Urothelium cell line (cell line): ENCODE measurements around the gene AP1B1.

Experiments used
- DNase-seq: peaks from one replicate; pipeline ENCODE4 v3.0.0; 2011; ENCODE audit warnings: low spot score, mixed read lengths
- FAIRE-seq: peaks from 2 replicates; lab custom pipeline; 2011; peaks lifted over from hg19 to GRCh38; lab: Jason Lieb, UNC

The AP1B1 gene

DNA sequence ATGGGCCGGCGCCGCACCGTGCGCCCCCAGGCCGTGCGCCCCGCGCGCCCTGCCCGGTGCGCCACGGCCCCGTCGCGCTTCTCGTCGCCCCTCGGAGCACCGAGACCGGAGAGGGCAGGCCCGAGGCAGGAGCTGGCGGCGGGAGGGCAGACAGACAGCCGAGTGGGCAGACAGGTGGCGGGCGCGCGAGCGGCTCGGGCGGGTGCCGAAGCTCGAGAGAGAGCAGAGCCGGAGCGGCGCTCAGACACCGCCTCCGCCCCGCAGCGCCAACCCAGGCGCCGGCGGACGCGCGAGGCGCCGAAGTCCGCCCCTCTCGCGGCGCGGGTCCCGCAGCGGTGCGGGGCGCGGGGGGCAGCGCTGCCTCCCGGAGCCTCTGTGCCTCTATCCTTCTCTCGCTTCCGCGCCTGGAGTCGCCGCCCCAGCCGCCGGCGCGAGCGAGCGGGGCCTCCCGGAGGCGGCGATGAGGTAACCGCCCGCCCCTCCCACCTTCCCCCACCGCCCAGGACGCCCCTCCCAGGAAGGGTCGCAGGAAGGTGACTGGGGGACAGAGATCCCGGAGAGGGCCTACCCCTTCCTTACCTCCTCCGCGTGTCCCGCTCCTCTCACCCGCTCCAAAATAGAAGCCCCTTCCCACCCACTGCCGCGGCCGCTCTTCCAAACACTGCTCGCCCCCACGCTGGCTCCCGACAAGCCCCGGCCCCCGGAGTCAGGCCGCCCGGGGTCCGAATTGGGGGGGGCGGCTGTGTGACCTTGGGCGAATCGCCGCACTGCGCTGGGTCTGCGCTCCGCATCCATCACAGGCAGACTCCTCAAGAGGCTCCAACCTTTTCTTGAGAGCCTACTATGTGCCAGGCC is 72.9 kb downstream of the AP1B1 start, which contains the start of gene RASL10A:
RASL10A (minus strand) TSS at position 412 of the 855 bp plus-strand sequence. CDS start 451 bp downstream, outside the sequence.
- no peak for DNase-seq
- no peak for FAIRE-seq

DNA sequence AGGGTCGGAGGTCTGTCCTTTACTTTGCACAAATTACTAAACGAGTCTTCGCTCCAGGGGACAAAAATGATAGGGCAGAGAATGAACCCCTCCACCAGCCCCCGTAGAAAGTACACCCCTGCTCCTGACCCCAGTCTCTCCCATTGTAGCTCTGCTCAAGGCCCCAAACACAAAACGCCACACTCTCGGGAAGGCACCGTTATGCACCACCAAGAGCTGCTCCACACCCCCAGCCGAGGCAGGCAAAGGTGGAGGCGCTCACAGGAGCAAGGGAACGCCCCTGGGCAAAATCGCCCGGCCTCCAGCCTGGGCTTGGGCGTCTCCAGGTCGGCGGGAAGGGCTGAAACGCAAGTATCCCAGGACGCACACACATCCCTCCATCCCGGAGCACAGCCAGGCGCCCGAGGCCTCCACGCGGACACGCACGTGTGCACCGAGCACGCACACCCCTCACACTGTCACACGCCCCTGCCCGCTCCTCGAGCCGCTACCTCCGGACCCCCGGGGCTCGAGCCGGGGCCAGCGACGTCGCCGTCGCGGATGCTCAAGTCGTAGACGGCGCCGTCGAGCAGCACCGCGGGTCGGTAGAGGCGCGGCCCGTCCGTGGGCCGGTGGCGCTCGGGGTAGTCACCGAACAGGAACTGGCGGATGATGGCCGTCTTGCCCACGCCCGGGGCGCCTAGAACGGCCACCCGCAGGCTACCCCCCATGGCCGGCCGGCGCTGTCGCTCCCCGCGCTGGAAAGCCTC is 73.7 kb downstream of the AP1B1 start:
- no peak for DNase-seq

DNA sequence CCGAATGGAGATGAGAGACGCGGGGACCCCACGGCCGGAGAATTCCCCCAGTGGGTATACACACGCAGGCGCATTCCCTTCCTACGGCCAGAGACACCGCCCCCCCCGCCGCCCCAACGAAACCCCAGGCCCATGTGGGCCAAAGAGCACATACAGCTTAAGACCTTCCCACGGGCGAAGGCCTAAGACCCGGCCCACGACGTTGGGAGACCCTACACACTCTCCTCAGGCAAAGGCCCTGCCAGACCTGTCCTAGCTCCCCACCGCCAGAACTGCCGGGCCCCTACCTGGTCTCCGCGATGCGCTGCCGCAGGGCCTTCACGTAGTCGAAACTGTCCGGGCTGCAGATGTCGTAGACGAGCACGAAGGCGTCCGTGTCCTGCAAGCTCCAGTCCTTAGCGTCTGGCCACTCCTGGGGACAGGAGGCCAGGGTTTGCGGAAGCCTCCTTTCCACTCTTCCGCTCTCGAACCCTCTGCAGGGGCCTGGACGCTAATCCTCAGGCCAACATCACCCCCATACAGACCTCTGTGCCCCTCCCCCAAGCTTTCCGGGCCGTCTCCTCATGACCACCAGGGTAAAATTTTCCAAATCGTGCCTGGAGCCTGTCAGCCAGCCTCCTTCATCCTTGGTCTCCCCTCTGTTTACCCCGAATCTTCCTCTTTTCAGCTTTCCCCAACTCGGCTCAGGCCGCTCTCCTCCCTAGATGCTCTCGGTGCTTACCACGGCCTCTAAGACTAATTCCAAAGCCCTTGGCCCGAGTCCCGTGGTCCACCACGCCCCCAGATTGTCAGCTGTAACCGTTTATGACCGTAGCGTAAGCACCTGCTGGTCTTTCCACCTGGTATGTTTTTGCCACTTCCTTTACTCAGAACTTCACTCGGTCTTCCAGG is 74.5 kb downstream of the AP1B1 start:
- DNase-seq (no peak), FAIRE-seq (no peak)

More for the DNA sequence above, 73.7 kb downstream of the AP1B1 start:
- FAIRE-seq: no peak

DNA sequence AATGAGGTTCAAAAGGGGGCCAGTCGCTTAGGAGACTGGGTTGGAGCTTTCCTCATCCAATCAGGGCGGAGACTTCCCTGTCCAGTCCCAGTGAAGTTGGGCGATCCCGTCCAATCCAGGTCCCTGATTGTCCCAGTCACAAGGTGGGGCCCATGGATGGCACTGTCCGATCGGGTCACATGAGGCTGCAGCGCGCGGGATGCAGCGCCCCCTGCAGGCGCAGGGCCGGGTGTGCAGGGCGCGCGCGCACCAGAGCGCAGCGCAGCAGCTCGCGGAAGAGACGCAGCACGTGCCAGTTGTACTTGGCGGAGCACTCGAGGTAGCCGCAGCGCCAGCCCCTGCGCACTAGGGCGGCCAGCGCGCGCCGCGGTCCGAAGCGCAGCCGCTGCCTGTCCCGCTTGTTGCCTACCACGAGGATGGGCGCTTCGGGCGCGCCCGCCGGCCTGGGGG is 75.2 kb downstream of the AP1B1 start:
- DNase-seq (no peak), FAIRE-seq (no peak)

DNA sequence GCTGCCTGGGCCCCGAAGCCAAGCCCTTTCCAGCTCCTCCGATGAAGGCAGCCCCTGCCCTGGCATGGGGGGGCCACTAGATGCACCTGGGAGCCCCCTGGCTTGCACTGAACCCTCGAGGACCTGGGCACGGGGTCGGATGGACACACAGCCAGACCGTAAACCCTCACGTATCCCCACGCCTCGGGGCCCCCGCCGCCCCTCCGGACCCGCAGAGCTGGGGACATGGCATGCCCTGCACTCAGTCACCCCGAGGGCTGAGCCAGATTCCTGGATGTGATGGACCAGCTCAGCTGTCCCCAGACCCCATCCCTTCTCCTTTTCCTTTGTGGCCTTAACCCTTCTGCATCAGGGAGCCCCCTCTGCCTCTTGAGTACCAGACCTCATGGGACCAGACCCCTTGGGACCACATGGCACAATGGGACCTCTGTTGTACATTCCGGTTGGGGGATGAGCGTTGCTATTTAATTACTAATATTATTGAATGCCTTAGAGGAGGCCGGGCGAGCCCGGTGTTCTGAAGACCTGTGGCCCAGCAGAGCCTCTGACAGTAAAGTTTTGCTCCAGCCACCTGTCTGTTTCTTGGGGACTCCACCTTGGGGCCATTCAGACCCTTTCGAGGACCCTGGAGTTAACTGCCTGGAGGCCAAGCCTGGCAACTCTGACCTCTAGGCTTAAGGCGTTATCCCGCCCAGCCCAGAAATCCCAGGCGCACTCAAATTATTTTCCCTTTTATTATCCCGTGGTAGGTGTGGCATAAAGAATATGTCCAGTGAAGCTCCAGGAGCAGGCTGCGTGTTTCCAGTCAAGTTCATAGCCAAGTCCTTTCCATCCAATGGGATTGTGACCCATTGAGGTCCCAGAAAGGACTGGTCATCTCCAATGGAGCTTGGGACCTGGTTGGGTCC is 75.9 kb downstream of the AP1B1 start:
- no peak for FAIRE-seq
- DNase-seq: no peak

DNA sequence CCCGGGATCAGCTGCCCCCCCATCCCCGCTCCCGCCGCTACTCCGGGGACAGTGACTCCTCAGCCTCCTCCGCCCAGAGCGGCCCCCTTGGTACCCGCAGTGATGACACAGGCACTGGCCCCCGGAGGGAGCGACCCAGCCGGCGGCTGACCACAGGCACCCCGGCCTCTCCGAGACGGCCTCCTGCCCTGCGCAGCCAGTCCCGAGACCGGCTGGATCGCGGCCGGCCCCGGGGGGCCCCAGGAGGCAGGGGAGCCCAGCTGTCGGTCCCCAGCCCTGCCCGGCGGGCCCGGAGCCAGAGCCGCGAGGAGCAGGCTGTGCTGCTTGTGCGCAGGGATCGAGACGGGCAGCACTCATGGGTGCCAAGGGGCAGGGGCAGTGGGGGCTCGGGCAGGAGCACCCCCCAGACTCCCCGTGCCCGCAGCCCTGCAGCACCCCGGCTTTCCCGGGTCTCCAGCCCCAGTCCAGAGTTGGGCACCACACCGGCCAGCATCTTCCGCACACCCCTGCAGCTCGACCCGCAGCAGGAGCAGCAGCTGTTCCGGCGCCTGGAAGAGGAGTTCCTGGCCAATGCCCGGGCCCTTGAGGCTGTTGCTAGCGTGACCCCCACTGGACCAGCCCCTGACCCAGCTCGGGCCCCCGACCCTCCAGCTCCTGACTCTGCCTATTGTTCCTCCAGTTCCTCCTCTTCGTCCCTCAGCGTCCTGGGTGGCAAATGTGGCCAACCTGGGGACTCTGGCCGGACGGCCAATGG is 76.7 kb downstream of the AP1B1 start:
- FAIRE-seq: no peak
- no peak for DNase-seq

DNA sequence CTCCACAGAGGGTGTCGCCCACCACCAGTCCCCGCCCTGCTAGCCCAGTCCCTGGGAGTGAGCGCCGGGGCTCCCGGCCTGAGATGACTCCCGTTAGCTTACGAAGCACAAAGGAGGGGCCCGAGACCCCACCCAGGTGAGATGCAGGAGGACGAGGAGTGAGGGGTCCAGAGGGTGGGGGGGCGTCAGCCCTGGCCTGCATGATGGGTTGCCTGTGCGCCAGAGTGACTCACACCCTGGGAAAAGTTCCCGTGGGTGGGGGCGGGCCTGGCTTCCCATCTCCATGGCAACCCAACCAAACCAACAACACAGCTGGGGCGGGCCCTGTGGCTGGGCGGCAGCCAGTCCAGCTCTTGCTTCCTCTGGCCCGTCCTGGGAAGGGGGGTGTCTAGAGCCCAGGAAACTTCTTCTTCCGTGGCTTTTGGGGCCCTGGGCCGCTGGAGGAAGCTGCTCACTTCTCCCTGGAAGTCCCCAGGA is 77.5 kb downstream of the AP1B1 start:
- FAIRE-seq (peak; percentile 96), DNase-seq (peak; percentile 98)

DNA sequence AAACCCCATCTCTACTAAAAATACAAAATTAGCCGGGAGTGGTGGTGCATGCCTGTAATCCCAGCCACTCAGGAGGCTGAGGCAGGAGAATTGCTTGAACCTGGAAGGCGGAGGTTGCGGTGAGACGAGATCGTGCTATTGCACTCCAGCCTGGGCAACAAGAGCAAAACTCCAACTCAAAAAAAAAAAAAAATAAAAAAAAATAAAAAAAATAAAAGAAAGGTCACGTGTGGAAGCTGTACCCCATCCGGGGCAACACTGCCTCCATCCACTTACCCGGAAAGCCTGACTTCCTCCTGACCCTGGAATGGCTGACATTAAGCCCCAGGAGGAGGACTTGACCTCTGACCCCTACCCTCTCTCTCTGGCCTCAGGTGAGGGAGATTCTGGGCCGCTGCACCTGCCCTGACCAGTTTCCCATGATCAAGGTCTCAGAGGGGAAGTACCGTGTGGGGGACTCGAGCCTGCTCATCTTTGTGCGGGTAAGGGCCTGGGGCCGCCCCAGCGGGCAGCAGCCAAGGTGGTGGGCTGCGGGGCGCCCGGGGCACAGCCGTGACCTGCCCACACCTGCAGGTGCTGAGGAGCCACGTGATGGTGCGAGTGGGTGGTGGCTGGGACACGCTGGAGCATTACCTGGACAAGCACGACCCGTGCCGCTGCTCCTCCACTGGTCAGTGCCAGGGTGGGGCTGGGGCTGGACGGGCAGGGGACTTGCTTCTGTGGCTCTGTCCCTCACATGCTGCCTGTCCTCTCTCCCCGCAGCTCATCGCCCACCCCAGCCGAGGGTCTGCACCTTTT is 78.1 kb downstream of the AP1B1 start:
- DNase-seq (no peak), FAIRE-seq (no peak)

DNA sequence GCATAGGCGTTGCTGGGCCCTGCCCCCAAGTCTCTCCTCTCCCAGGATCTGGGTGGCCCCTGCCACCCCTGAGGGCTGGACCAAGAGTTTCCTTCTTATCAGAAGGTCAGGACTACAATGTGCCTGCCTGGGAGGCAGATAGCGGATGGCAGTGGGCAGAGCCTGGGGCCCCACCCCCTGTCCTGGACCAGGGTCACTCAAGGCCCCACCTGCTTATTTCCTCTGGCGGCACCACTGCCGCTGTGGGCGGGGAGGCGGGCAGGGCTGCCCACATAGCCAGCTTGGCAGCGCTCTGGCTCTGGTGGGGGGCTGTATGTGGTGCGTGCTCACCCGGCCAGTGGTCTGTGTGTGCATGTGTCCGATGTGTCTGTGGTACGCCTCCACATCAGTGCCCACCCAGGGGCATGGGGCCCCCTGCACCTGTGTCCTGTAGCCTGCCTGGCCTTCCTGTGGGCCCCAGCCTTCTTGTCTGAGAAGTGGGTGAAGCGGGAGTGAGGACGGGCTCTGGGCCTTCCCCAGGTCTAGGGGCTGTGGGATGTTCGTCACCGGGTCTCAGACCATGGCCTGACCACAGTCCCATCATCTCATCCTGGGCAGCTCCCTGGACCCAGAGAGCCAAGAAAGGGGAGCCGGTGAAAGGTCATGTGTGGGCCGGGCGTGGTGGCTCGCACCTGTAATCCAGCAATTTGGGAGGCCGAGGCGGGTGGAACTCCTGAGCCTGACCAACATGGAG is 78.9 kb downstream of the AP1B1 start:
- no peak for FAIRE-seq
- DNase-seq: peak; percentile 49

DNA sequence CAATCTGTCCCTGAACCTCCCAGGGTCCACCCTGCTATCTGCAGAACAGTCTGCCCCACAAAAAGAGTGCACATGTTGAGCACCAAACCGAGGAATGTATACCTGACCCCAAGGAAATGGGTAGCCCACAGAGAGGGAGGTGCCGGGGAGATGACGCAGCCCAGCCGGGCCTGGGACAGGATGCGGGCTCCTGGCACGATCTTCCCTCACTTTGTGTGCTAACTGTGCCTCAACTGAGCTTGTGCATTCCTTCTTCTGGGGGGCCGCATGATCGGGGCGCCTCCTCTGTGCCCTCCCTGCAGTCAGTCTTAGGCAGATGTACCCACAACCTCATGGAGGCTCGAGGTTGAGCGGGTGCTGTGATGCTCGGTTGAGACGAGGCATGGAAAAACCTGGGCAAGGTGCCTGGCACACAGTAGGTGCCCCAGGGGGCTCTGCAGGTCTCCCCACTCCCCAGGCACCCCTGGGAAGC is 79.5 kb downstream of the AP1B1 start:
- DNase-seq (peak; percentile 84), FAIRE-seq (peak; percentile 87)

DNA sequence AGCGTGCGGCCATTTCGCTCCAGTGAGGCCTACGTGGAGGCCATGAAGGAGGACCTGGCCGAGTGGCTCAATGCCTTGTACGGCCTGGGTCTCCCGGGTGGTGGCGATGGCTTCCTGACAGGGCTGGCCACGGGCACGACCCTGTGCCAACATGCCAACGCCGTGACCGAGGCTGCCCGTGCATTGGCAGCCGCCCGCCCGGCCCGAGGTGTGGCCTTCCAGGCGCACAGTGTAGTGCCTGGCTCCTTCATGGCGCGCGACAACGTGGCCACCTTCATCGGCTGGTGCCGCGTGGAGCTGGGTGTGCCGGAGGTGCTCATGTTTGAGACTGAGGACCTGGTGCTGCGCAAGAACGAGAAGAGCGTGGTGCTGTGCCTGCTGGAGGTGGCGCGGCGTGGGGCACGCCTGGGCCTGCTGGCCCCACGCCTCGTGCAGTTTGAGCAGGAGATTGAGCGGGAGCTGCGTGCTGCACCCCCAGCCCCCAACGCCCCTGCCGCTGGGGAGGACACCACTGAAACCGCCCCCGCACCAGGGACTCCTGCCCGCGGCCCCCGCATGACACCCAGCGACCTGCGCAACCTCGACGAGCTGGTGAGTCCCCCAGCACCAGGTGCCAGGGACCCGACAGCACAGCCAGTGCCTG is 80.1 kb downstream of the AP1B1 start:
- DNase-seq (no peak), FAIRE-seq (peak; percentile 52)

DNA sequence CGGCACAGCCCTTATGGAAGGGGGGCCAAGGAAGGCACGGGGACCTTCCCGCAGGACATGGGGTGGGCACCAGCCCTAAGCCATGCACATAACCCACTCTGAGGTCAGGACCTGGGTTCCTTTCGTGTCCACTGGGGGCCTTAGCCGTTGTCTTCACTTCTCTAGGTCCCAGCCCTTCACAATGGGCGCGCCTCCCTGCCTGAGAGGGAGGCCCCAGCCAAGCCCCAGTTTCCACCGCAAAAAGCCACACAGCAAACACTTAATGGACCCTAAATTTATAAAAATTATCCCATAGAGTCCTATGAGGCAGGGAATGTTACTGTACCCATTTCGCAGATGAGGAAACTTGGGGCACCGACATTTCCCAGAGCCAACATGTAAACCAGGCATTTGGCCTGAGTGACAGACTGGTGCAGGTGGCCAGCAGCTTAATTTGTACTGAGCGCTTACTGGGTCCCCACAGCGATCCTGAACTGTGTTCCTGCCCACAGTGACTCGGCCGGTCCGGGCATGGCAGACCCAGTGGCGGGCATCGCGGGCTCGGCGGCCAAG is 80.7 kb downstream of the AP1B1 start:
- DNase-seq (peak; percentile 23), FAIRE-seq (peak; percentile 20)

DNA sequence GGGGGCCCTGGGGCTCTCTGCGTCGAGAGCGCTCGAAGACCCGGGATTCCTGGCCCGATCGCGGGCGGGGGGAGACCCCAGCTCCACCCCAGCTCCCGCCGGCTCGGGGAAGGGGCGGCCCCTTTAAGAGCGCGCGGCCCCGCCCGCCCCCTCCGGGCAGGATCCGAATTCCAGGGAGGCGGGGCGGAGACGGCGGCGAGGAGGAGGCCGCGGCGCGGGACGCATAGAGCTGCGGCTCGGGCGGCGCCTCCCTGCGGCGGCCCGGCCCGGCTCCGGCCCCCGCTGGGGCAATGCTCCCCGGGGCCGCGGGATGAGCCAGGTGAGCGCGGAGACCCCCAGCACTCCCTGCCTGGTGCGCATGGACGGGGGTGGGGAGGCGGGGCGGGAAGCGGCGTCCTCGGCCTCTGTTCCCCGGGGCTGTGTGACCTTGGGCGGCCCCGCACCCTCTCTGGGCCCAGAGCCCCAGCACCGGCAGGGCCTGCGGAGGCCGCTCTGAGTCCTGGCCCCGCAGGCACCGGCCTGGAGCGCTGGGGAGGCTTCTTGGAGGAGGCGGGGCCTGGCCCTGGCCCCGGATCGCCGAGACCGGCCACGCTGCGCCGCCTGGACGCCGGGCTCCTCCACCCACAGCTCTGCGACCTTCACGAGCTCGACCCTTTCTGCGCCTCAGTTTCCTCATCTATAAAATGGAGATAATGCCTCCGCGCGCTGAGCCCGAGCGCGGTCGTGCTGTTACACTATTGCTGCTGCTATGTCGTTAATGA is 81.4 kb downstream of the AP1B1 start:
- FAIRE-seq (peak; percentile 65), DNase-seq (peak; percentile 93)

DNA sequence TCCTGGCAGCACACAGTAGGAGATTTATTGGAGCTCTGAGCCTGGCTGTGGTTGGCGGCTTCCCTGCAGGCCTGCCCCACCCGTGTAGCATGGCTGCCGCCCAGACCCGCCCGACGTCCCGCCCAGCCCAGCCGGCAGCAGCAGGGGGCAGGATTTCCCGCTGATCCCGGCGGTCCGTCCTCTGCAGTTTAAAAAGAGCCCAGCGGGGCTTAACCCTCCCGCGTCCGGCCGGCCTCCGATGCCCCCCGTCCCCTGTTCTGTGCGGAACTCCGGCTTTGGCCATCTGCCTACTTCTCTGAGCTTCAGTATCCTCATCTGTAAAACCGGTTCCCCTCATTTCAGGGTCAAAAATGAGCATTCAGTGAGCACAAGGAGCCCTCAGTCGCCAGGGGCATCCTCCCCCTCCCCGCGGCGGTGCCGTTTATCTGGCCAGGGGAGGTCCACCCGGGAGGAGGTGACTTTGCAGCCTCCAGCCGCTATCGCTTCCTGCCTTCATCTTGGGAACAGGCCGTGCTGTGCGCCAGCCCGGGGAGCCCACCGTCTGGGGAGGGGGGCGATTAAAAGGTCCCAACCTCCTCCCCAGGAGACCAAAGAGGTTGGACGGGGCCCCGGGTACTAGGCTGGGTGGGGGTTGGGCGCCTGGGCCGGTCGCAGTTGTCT is 82.1 kb downstream of the AP1B1 start, which contains the start of gene GAS2L1:
GAS2L1 (plus strand) TSS at position 476 of the 660 bp plus-strand sequence. CDS start 1,456 bp downstream, outside the sequence.
- FAIRE-seq (peak; percentile 95), DNase-seq (peak; percentile 97)

DNA sequence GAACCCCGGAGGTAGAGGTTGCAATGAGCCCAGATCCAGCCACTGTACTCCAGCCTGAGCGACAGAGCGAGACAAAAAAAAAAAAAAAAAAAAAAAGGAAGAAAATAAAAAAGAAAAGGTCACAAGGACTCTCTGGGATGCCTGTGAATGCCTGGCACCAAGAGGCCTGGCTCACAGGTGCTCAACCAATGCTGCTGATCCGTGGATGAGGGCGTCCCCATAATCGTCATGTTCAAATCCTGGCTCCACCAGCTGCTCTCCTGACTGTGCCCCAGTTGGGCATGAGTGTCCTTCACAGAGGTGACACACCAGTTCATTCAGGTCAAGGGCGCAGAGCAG is 82.6 kb downstream of the AP1B1 start:
- DNase-seq (no peak), FAIRE-seq (no peak)
